ENCODE data around the gene CNDP2. TPM values are rescaled to one million over a fixed set of nuclear protein-coding genes. Genes with fewer than 3 reads are reported as not detected.
A peak's percentile ranks its signal among the peaks of the same experiment; 100 is the strongest.

The CNDP2 gene
- total RNA-seq, 1 experiment from 2014 or later: 310 TPM

- DNase-seq (ENCODE audit: low read depth, low spot score) (no peak), ATAC-seq (0 out of 2 replicates have a peak, but pooled peaks have one; percentile 35)
- Histone ChIP-seq H3K27ac (ENCODE audit: low read length) (no peak overlapping the region), H3K9me3 (ENCODE audit: control insufficient read depth, insufficient read depth, low read depth, low read length) (no peaks in the 10 kb centered on the region), H3K27me3 (ENCODE audit: control insufficient read depth, insufficient read depth, low read length) (peaks cover 17% of the 10 kb centered on the region), H3K36me3 (ENCODE audit: control insufficient read depth, insufficient read depth, low read length) (no peaks in the 10 kb centered on the region), H3K4me3 (ENCODE audit: low read depth in 2 of 2, low read length in 2 of 2) (no peak overlapping the region), H3K4me1 (ENCODE audit: control insufficient read depth, insufficient read depth, low read length) (no peaks in the 10 kb centered on the region)
- ChIA-PET POLR2A (no interaction called here), CTCF (no interaction called here)
- TF ChIP-seq SIN3A (IDR thresholded peaks at IDR 0.05; ENCODE audit: borderline replicate concordance, insufficient read depth, low read depth, low read length): no peak
- TF ChIP-seq POLR2AphosphoS5 (IDR thresholded peaks at IDR 0.05; ENCODE audit: low read depth, low read length): no peak
- TF ChIP-seq REST (IDR thresholded peaks at IDR 0.05; ENCODE audit: insufficient read depth in 1 of 2, low read depth in 2 of 2, low read length in 1 of 2): no peak
- no peak for TF ChIP-seq CTCF (IDR thresholded peaks at IDR 0.05)
- TF ChIP-seq TCF7L2 (IDR thresholded peaks at IDR 0.05; ENCODE audit: low read depth, low read length): no peak
- intact Hi-C loops (cut with micrococcal nuclease; ENCODE audit: unreplicated experiment) (no loop called here), in situ Hi-C loops (cut with HindIII; ENCODE audit: low pct_unique_long_range_greater_than_20kb, low sequenced_read_pairs) (no loop called here)
- no TSS peak for BruUV-seq (replicated peaks)
Measured at GRCh38 chr18:74567822-74568221, 71.7 kb downstream of the CNDP2 start.

GRCh38 chr18:74569401-74569800 lies 73.2 kb downstream of the CNDP2 start:
- BruUV-seq (replicated peaks): no TSS peak
- in situ Hi-C loops (cut with HindIII; ENCODE audit: low pct_unique_long_range_greater_than_20kb, low sequenced_read_pairs): no loop called here
- TF ChIP-seq CTCF (IDR thresholded peaks at IDR 0.05) (no peak), TCF7L2 (IDR thresholded peaks at IDR 0.05; ENCODE audit: low read depth, low read length) (no peak), POLR2AphosphoS5 (IDR thresholded peaks at IDR 0.05; ENCODE audit: low read depth, low read length) (no peak), REST (IDR thresholded peaks at IDR 0.05; ENCODE audit: insufficient read depth in 1 of 2, low read depth in 2 of 2, low read length in 1 of 2) (no peak), SIN3A (IDR thresholded peaks at IDR 0.05; ENCODE audit: borderline replicate concordance, insufficient read depth, low read depth, low read length) (no peak)
- intact Hi-C loops (cut with micrococcal nuclease; ENCODE audit: unreplicated experiment): no loop called here
- no peak for DNase-seq (ENCODE audit: low read depth, low spot score)
- H3K4me3 ChIP-seq (ENCODE audit: low read depth in 2 of 2, low read length in 2 of 2): no peak overlapping the region
- H3K36me3 ChIP-seq (ENCODE audit: control insufficient read depth, insufficient read depth, low read length): no peaks in the 10 kb centered on the region
- H3K4me1 ChIP-seq (ENCODE audit: control insufficient read depth, insufficient read depth, low read length): no peaks in the 10 kb centered on the region
- H3K9me3 ChIP-seq (ENCODE audit: control insufficient read depth, insufficient read depth, low read depth, low read length): no peaks in the 10 kb centered on the region
- no peak for ATAC-seq
- H3K27ac ChIP-seq (ENCODE audit: low read length): no peak overlapping the region
- POLR2A ChIA-PET: no interaction called here
- CTCF ChIA-PET: no interaction called here
- peaks cover 16% of the 10 kb centered on the region for H3K27me3 ChIP-seq (ENCODE audit: control insufficient read depth, insufficient read depth, low read length)

Data from Panc1 (cell line).